CD8-positive, alpha-beta memory T cell (primary cell): ENCODE results near the gene DAB1. TPM values are rescaled to one million over a fixed set of nuclear protein-coding genes. Genes with fewer than 3 reads are reported as not detected.

Source experiments
- CTCF ChIA-PET: fragments of 350-600 bp; sonication (Branson Sonifier 250); formaldehyde crosslinking; loops from one replicate; lab custom pipeline; 2021; ENCODE audit warnings: antibody characterized with exemption; lab: Charles Lee
- POLR2A ChIA-PET: fragments of 350-600 bp; sonication (Branson Sonifier 250); formaldehyde crosslinking; loops from one replicate; lab custom pipeline; 2021; ENCODE audit warnings: antibody characterized with exemption; lab: Charles Lee
- DNase-seq, 5 donors: peaks; one replicate each; pipeline versions ENCODE4 v3.0.0 to v3.0.0-alpha.2; 2020 to 2022; ENCODE audit warnings: mixed read lengths in 1 of 5
- H3K27ac ChIP-seq: one replicate; pipeline ENCODE4 v1.7.0; 2013; ENCODE audit warnings: low read depth, mild to moderate bottlenecking, low read length, moderate library complexity
- H3K27me3 ChIP-seq: 2 replicates; pipeline ENCODE4 v1.7.0; 2013; ENCODE audit warnings: low read length, mild to moderate bottlenecking; ENCODE audit not compliant: insufficient read depth, poor library complexity, severe bottlenecking
- H3K36me3 ChIP-seq: 2 replicates; pipeline ENCODE4 v1.7.0; 2013; ENCODE audit warnings: mild to moderate bottlenecking, low read length, moderate library complexity; ENCODE audit not compliant: insufficient read depth
- H3K4me1 ChIP-seq: 2 replicates; pipeline ENCODE4 v1.7.0; 2013; ENCODE audit warnings: mild to moderate bottlenecking, low read length, moderate library complexity; ENCODE audit not compliant: insufficient read depth
- H3K4me3 ChIP-seq: 2 replicates; pipeline ENCODE4 v1.7.0; 2013; ENCODE audit warnings: mild to moderate bottlenecking, low read length
- H3K9me3 ChIP-seq: 2 replicates; pipeline ENCODE4 v1.7.0; 2013; ENCODE audit warnings: mild to moderate bottlenecking, low read length
- H3K27ac Mint-ChIP-seq, 8 donors: one replicate each; pipeline ENCODE4 v1.8.0; 2020 to 2021; ENCODE audit warnings: mixed read lengths in 8 of 8, mild to moderate bottlenecking in 6 of 8, inconsistent platforms in 3 of 8, moderate library complexity in 3 of 8
- H3K27me3 Mint-ChIP-seq, 2 donors: one replicate each; pipeline ENCODE4 v1.8.0; 2020 to 2021; ENCODE audit warnings: mixed read lengths in 2 of 2, mild to moderate bottlenecking in 1 of 2, moderate library complexity in 1 of 2
- H3K36me3 Mint-ChIP-seq, 3 donors: one replicate each; pipeline ENCODE4 v1.8.0; 2020 to 2021; ENCODE audit warnings: mixed read lengths in 3 of 3, inconsistent platforms in 1 of 3, mild to moderate bottlenecking in 1 of 3
- H3K4me1 Mint-ChIP-seq, 3 donors: one replicate each; pipeline ENCODE4 v1.8.0; 2020 to 2021; ENCODE audit warnings: mixed read lengths in 3 of 3, inconsistent platforms in 1 of 3, mild to moderate bottlenecking in 1 of 3
- H3K4me3 Mint-ChIP-seq, 7 donors: one replicate each; pipeline ENCODE4 v1.8.0; 2020 to 2021; ENCODE audit warnings: mixed read lengths in 7 of 7, mild to moderate bottlenecking in 6 of 7, moderate library complexity in 4 of 7, inconsistent platforms in 2 of 7
- H3K9me3 Mint-ChIP-seq, 5 donors: one replicate each; pipeline ENCODE4 v1.8.0; 2020 to 2022; ENCODE audit warnings: mixed read lengths in 5 of 5, mild to moderate bottlenecking in 3 of 5, moderate library complexity in 2 of 5, inconsistent platforms in 1 of 5
- polyA plus RNA-seq: library from polyadenylated mRNA; unstranded; fragments of 300-500 nt; fragmentation: Illumina TruSeq; gene quantifications from one replicate; pipeline ENCODE4 v1.2.3, GENCODE V29; 2021
- total RNA-seq, 2 experiments: library from RNA; stranded (reverse); gene quantifications; one replicate each; pipeline ENCODE4 v1.2.3, GENCODE V29; 2021

The DAB1 gene
- total and polyA plus RNA-seq, 3 experiments from 2014 or later, result 0.09 to 1.7 TPM; not detected in 1

GRCh38 chr1:57012315-57012714 lies 411.5 kb downstream of the DAB1 start:
- H3K27ac Mint-ChIP-seq, result no peak overlapping the region
- Histone ChIP-seq H3K27ac (no peak overlapping the region), H3K36me3 (no peaks in the 10 kb centered on the region), H3K9me3 (no peaks in the 10 kb centered on the region), H3K27me3 (no peaks in the 10 kb centered on the region), H3K4me3 (no peak overlapping the region), H3K4me1 (no peaks in the 10 kb centered on the region)
- no peaks in the 10 kb centered on the region for H3K9me3 Mint-ChIP-seq
- DNase-seq, result no peak
- H3K27me3 Mint-ChIP-seq, result no peaks in the 10 kb centered on the region
- CTCF ChIA-PET, result no interaction called here
- POLR2A ChIA-PET, result no interaction called here
- H3K4me3 Mint-ChIP-seq, result no peak overlapping the region
- H3K36me3 Mint-ChIP-seq, result peaks cover 0 to 19% (median 0%) of the 10 kb centered on the region in 3 donors
- H3K4me1 Mint-ChIP-seq, result no peaks in the 10 kb centered on the region

- Mint-ChIP-seq H3K27me3 (no peaks in the 10 kb centered on the region), H3K27ac (no peak overlapping the region), H3K4me3 (no peak overlapping the region), H3K9me3 (peaks cover 0 to 2% (median 0%) of the 10 kb centered on the region in 5 donors), H3K36me3 (peaks cover 0 to 19% (median 0%) of the 10 kb centered on the region in 3 donors), H3K4me1 (no peaks in the 10 kb centered on the region)
- CTCF ChIA-PET, result no interaction called here
- no peaks in the 10 kb centered on the region for H3K9me3 ChIP-seq
- no peaks in the 10 kb centered on the region for H3K36me3 ChIP-seq
- no peaks in the 10 kb centered on the region for H3K27me3 ChIP-seq
- POLR2A ChIA-PET, result no interaction called here
- DNase-seq, result no peak
- H3K4me3 ChIP-seq, result no peak overlapping the region
- no peaks in the 10 kb centered on the region for H3K4me1 ChIP-seq
- no peak overlapping the region for H3K27ac ChIP-seq
Observed at GRCh38 chr1:57010511-57010910, 413.3 kb downstream of the DAB1 start.

GRCh38 chr1:57007948-57008347 lies 415.9 kb downstream of the DAB1 start:
- no peak overlapping the region for H3K4me3 Mint-ChIP-seq
- Histone ChIP-seq H3K36me3 (no peaks in the 10 kb centered on the region), H3K4me3 (no peak overlapping the region), H3K4me1 (no peaks in the 10 kb centered on the region), H3K27ac (no peak overlapping the region), H3K9me3 (no peaks in the 10 kb centered on the region), H3K27me3 (no peaks in the 10 kb centered on the region)
- peaks cover 0 to 2% (median 0%) of the 10 kb centered on the region in 5 donors for H3K9me3 Mint-ChIP-seq
- ChIA-PET CTCF (no interaction called here), POLR2A (no interaction called here)
- H3K27me3 Mint-ChIP-seq, result no peaks in the 10 kb centered on the region
- H3K4me1 Mint-ChIP-seq, result no peaks in the 10 kb centered on the region
- DNase-seq, result no peak
- H3K36me3 Mint-ChIP-seq, result peaks cover 0 to 13% (median 0%) of the 10 kb centered on the region in 3 donors
- no peak overlapping the region for H3K27ac Mint-ChIP-seq

- no peaks in the 10 kb centered on the region for H3K36me3 ChIP-seq
- POLR2A ChIA-PET, result no interaction called here
- H3K27me3 ChIP-seq, result no peaks in the 10 kb centered on the region
- H3K36me3 Mint-ChIP-seq, result peaks cover 0 to 13% (median 0%) of the 10 kb centered on the region in 3 donors
- H3K27me3 Mint-ChIP-seq, result no peaks in the 10 kb centered on the region
- no peaks in the 10 kb centered on the region for H3K9me3 ChIP-seq
- no peaks in the 10 kb centered on the region for H3K4me1 ChIP-seq
- DNase-seq, result no peak
- no peak overlapping the region for H3K27ac ChIP-seq
- H3K9me3 Mint-ChIP-seq, result peaks cover 0 to 2% (median 0%) of the 10 kb centered on the region in 5 donors
- no peak overlapping the region for H3K4me3 Mint-ChIP-seq
- H3K4me3 ChIP-seq, result no peak overlapping the region
- H3K27ac Mint-ChIP-seq, result no peak overlapping the region
- CTCF ChIA-PET, result no interaction called here
- H3K4me1 Mint-ChIP-seq, result no peaks in the 10 kb centered on the region
Observed at GRCh38 chr1:57007472-57007871, 416.4 kb downstream of the DAB1 start.

- DNase-seq, result no peak
- Mint-ChIP-seq H3K36me3 (peaks cover 0 to 4% (median 0%) of the 10 kb centered on the region in 3 donors), H3K9me3 (peaks cover 0 to 2% (median 0%) of the 10 kb centered on the region in 5 donors), H3K4me3 (no peak overlapping the region), H3K27ac (no peak overlapping the region), H3K27me3 (peaks cover 0 to 3% of the 10 kb centered on the region in 2 donors), H3K4me1 (no peaks in the 10 kb centered on the region)
- CTCF ChIA-PET, result no interaction called here
- Histone ChIP-seq H3K9me3 (no peaks in the 10 kb centered on the region), H3K27ac (no peak overlapping the region), H3K36me3 (no peaks in the 10 kb centered on the region), H3K4me3 (no peak overlapping the region), H3K27me3 (no peaks in the 10 kb centered on the region), H3K4me1 (no peaks in the 10 kb centered on the region)
- POLR2A ChIA-PET, result no interaction called here
Observed at GRCh38 chr1:57003398-57004139, 420.3 kb downstream of the DAB1 start.

- Mint-ChIP-seq H3K27me3 (no peaks in the 10 kb centered on the region), H3K36me3 (peaks cover 0 to 4% (median 2%) of the 10 kb centered on the region in 3 donors), H3K9me3 (peaks cover 0 to 2% (median 0%) of the 10 kb centered on the region in 5 donors), H3K4me3 (no peak overlapping the region), H3K27ac (no peak overlapping the region), H3K4me1 (no peaks in the 10 kb centered on the region)
- H3K4me3 ChIP-seq, result no peak overlapping the region
- H3K27ac ChIP-seq, result no peak overlapping the region
- no peaks in the 10 kb centered on the region for H3K36me3 ChIP-seq
- H3K27me3 ChIP-seq, result no peaks in the 10 kb centered on the region
- POLR2A ChIA-PET, result no interaction called here
- no peak for DNase-seq
- CTCF ChIA-PET, result no interaction called here
- no peaks in the 10 kb centered on the region for H3K4me1 ChIP-seq
- H3K9me3 ChIP-seq, result no peaks in the 10 kb centered on the region
Observed at GRCh38 chr1:56995414-56996100, 428.3 kb downstream of the DAB1 start.

- Mint-ChIP-seq H3K27ac (no peak overlapping the region), H3K9me3 (peaks cover 0 to 2% (median 0%) of the 10 kb centered on the region in 5 donors), H3K4me3 (no peak overlapping the region), H3K4me1 (no peaks in the 10 kb centered on the region), H3K27me3 (no peaks in the 10 kb centered on the region), H3K36me3 (peaks cover 0 to 2% (median 0%) of the 10 kb centered on the region in 3 donors)
- CTCF ChIA-PET, result no interaction called here
- no peaks in the 10 kb centered on the region for H3K27me3 ChIP-seq
- POLR2A ChIA-PET, result no interaction called here
- no peak for DNase-seq
- no peak overlapping the region for H3K27ac ChIP-seq
- no peaks in the 10 kb centered on the region for H3K9me3 ChIP-seq
- H3K36me3 ChIP-seq, result no peaks in the 10 kb centered on the region
- no peaks in the 10 kb centered on the region for H3K4me1 ChIP-seq
- no peak overlapping the region for H3K4me3 ChIP-seq
Observed at GRCh38 chr1:56993475-56993874, 430.4 kb downstream of the DAB1 start.

- no peak overlapping the region for H3K4me3 ChIP-seq
- no peak overlapping the region for H3K27ac Mint-ChIP-seq
- H3K4me1 Mint-ChIP-seq, result no peaks in the 10 kb centered on the region
- H3K9me3 Mint-ChIP-seq, result no peaks in the 10 kb centered on the region
- H3K36me3 Mint-ChIP-seq, result peaks cover 0 to 2% (median 0%) of the 10 kb centered on the region in 3 donors
- H3K9me3 ChIP-seq, result no peaks in the 10 kb centered on the region
- ChIA-PET CTCF (no interaction called here), POLR2A (no interaction called here)
- H3K4me3 Mint-ChIP-seq, result no peak overlapping the region
- H3K4me1 ChIP-seq, result no peaks in the 10 kb centered on the region
- no peaks in the 10 kb centered on the region for H3K36me3 ChIP-seq
- DNase-seq, result no peak
- H3K27me3 Mint-ChIP-seq, result no peaks in the 10 kb centered on the region
- no peaks in the 10 kb centered on the region for H3K27me3 ChIP-seq
- H3K27ac ChIP-seq, result no peak overlapping the region
Observed at GRCh38 chr1:56992318-56993125, 431.3 kb downstream of the DAB1 start.
